Fibroblast of the conjunctiva (primary cell): ENCODE measurements around the gene USP5.

Source experiments
- DNase-seq: peaks from one replicate; pipeline ENCODE4 v3.0.0-alpha.2; 2010; ENCODE audit warnings: low read depth

USP5 gene

DNA sequence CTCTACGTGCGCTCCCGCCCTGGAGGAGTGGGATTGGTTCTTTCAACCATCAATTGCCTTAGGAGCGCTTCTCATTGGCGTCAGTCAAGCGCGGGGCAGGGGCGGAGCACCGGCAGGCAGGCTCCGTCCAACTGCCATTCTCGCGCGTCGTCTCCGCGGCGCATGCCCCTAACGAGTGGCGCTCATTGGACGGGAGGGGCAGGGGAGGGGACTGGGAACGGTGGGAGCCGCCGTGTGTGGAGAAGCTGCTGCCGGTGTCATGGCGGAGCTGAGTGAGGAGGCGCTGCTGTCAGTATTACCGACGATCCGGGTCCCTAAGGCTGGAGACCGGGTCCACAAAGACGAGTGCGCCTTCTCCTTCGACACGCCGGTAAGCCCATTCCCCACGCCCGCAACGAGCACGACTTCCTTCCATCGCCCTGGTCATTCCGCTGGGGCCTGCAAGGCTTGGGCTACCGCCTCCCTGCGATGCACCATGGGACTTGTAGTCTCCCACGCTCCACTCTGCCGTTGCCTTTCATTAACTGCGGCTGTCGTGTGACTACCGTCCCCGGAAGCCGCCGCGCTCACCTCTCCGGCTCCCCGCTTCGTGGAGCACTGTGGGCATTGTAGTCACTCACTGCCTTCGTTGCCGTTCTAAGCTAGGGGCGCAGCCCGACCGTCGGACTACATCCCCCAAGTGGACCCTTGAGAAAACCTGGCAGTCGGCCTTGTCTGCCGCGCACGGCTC is at the start of gene USP5:
TSS of gene USP5 (plus strand) at position 230 of the 730 bp plus-strand sequence. CDS start at position 260, 30 bp downstream.
- DNase-seq = peak; percentile 100

- no peak for DNase-seq
Measured at GRCh38 chr12:6807170-6807569, 44.8 kb upstream of the USP5 start.

- no peak for DNase-seq
Measured at GRCh38 chr12:6809056-6809455, 42.9 kb upstream of the USP5 start.

DNA sequence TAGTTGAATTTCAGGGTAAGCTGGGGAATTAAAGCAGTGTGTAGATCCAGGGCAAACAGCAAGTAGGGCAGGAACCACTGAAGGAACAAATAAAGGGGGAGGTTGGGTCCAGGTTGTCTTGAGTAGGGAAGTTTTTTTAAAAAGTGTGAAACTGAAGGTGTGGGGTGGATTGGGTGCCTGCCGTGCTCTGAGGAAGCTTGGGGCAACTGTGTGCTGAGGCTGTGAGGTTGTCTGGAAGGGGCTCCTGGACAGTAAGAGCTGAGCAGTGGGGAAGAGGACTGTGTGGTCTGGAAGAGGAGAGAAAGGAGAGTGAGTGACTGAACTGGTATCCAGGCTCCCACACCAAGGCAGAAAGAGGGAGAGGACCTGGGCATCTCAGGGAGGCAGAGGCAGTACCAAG is 41.2 kb upstream of the USP5 start:
- DNase-seq = no peak

- no peak for DNase-seq
Measured at GRCh38 chr12:6813363-6813762, 38.6 kb upstream of the USP5 start.

DNA sequence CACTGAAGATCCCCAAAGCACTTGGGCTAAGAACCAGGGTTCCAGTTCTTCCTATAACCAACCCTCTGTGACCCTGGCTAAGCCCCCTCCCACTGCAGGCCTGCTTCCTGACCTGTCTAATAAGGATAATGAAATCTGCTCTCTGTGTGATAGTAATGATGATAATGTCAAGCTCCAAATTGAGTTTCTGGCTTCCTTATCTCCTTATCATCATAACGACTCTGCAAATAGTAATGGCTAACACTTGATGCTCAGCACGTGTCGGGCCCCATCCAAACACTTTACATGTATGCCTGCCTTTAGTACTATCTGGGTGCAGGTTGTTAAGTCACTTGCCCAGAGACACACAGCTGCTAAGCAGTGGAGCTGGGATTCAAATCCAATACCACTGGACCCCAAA is 35.4 kb upstream of the USP5 start:
- no peak for DNase-seq

- DNase-seq = no peak
Measured at GRCh38 chr12:6817098-6817497, 34.9 kb upstream of the USP5 start.

GRCh38 chr12:6817662-6818157 is 34.2 kb upstream of the USP5 start:
- DNase-seq = no peak

DNA sequence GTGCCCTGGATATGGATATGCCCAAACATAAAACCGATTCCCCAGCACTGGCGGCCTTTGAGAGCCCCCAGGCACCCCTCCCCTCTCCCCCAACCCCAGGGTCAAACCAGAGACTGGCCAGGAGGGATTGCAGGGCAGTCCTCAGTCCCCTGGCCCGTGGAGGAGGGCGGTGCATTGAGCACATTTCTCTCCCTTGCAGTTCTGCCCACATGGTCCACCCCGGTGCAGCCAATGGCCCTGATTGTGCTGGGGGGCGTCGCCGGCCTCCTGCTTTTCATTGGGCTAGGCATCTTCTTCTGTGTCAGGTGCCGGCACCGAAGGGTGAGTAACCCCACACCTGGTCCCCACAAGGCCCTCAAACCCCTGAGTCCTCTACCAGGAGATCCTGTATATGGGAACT is 33.7 kb upstream of the USP5 start:
- no peak for DNase-seq

DNA sequence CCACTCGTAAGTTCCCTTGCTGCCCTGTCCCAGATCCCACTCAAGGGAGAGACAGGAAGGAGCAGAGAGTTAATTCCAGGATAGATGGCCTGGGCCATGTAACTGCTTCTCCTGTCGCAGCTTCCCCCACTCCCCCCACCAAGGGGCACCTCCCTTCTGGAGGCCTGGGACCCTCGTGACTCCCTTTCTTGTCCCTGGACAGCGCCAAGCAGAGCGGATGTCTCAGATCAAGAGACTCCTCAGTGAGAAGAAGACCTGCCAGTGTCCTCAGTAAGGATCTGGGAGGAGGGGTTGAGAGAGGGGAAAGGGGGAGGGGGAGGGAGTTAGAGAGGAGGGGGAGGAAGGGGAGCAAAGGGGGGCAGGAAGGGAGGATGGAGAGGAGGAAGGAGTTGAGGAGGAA is 33.3 kb upstream of the USP5 start:
- DNase-seq = no peak

DNA sequence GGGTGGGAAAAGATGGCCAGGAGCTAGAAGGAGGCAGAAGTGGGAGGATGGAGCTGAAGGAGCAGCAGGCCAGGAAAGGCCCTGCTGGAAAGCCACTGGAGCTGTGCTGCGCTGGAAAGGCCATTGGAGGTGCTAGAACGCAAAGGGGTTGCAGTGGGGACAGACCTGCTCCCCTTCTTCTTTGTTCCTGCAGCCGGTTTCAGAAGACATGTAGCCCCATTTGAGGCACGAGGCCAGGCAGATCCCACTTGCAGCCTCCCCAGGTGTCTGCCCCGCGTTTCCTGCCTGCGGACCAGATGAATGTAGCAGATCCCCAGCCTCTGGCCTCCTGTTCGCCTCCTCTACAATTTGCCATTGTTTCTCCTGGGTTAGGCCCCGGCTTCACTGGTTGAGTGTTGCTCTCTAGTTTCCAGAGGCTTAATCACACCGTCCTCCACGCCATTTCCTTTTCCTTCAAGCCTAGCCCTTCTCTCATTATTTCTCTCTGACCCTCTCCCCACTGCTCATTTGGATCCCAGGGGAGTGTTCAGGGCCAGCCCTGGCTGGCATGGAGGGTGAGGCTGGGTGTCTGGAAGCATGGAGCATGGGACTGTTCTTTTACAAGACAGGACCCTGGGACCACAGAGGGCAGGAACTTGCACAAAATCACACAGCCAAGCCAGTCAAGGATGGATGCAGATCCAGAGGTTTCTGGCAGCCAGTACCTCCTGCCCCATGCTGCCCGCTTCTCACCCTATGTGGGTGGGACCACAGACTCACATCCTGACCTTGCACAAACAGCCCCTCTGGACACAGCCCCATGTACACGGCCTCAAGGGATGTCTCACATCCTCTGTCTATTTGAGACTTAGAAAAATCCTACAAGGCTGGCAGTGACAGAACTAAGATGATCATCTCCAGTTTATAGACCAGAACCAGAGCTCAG is 32.6 kb upstream of the USP5 start:
- DNase-seq = no peak

- no peak for DNase-seq
Measured at GRCh38 chr12:6820166-6820565, 31.8 kb upstream of the USP5 start.

DNA sequence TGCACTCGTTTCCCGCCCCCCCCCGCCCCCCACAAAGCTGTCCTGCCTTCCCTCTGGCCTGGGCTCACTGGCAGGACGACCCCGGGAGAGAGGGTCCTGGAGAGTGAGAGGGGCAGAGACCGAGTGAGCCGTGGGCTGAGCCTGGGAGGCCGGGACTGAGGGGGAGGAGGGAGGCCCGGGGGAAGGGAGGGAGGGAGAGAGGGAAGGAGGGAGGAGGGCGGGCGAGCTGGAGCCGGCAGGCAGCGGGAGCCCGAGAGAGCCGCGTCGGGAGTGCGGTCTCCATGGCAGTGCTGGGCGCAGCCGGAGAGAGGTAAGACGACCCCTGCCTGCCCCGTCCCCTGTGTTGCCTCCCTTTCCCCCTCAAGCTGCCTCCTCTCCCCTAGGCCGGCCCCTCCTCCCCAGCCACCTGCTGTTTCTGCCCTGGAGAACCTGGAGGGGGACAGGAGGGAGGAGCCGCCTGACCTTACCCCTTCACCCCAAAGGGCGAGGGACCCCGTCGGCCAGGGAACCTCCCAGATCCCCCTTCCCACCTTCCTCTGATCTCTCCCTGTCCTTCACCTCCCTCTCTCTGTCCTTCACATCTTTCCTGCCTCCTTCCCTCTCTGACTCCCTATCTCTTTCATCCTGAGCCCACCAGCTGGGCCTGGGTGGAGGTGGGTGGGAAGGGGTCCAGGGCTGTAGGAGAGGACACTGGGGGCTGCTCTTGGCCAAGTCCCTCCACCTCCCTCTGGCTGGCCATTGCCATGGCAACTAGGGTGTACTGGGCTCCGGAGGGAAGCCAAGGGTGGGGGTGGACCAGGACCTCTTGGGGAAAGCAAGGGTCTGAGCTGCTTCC is 30.1 kb upstream of the USP5 start, which contains the start of gene GPR162:
TSS of gene GPR162 (plus strand) at position 231 of the 835 bp plus-strand sequence. CDS start 2,078 bp downstream, outside the sequence.
- no peak for DNase-seq

DNA sequence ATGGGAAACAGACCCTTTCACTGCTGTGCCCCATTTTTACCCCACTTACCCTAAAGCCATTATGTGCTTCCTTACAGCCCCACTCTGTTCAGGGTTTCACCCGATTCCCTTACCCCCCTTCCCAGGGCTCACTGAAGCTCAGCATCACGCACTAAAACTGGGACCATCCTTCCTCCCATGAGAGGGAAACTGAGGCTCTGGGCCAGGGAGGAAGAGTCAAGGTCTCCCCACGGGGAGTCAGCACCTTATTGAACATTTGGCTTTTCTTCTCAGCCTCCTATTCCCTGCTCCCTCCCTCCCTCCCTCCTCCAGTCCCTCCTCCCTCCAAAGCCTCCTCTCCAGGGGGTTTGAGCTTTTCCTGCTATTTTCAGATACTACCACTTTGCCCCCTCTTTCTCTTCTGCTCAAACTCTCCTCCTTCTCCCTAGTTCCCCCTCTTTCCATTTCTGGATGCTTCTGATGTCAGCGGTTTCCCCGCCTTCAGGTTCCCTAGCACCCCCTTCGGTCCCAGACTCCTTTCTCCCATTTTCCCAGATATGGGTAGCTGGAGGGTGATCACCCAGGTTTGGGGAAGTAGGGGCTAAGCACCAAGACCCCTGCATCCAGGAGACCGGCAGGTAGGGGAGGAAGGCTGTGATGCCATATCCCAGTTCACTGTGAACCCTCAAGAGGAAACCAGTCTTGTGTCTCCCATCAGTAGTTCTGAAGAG is 29.4 kb upstream of the USP5 start:
- DNase-seq = no peak

DNA sequence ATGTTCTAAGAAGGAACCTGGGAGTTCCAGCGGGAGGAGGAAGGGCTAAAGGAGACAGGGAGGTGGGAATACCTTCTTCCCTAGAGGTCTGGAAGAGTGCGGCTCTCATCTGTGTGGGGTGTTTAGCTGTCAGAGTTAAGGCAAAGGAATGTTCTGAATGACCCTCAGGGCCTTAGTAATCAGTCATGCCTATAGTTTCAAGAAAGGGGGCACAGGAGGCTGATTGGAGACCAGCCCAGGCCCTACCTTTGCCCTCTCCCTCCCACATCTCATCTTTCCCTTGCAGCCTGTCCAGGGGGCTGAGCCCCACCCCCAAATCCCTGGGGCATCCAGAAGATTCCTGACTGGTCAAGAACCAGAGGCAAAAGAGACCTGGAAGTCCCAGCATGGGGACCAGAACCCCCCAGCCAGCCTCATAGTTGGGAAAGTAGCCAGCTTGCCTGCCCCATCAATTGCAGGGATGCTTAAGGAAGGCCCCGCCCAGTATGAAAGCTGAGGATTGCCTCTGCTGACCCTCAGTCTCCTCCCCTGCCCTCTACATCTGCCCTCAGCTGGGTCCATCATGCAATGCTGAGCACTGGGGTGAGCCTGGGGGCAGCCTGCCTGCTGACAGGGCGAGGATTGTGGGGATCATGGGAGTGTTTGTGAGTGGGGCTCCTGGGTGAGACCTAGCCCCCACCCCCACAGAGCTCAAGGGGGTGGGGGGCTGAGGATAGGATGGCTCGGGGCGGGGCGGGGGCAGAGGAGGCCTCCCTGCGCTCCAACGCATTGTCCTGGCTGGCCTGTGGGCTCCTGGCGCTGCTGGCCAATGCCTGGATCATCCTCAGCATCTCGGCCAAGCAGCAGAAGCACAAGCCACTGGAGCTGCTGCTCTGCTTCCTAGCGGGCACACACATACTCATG is 28.5 kb upstream of the USP5 start:
- DNase-seq = no peak

DNA sequence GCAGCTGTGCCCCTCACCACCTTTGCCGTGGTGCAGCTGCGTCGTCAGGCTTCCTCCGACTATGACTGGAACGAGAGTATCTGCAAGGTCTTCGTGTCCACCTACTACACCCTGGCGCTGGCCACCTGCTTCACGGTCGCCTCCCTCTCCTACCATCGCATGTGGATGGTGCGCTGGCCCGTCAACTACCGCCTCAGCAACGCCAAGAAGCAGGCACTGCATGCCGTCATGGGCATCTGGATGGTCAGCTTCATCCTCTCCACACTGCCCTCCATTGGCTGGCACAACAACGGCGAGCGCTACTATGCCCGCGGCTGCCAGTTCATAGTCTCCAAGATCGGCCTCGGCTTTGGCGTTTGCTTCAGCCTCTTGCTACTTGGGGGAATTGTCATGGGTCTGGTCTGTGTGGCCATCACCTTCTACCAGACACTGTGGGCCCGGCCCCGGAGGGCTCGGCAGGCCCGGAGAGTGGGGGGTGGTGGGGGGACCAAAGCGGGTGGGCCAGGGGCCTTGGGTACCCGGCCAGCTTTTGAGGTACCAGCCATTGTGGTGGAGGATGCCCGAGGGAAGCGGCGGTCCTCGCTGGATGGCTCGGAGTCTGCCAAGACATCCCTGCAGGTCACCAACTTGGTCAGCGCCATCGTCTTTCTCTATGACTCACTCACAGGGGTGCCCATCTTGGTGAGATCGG is 27.7 kb upstream of the USP5 start:
- no peak for DNase-seq

GRCh38 chr12:6824901-6825381 is 27.0 kb upstream of the USP5 start:
- no peak for DNase-seq

- DNase-seq = peak; percentile 80
Measured at GRCh38 chr12:6825398-6826124, 26.4 kb upstream of the USP5 start.
